SU-DHL-6 (cell line): ENCODE results near the gene PRDM15.

Experiments
- H2AFZ ChIP-seq: fragments of 200-600 bp; sonication (generic); 2 replicates; pipeline ENCODE4 v1.6.1; 2014; ENCODE audit warnings: low read depth, mild to moderate bottlenecking, moderate library complexity, mixed read lengths, antibody characterized with exemption, low read length; ENCODE audit not compliant: severe bottlenecking
- H3F3A ChIP-seq: fragments of 200-600 bp; shearing (Covaris generic); 2 replicates; pipeline ENCODE4 v1.6.0; 2016; ENCODE audit warnings: antibody characterized with exemption, mild to moderate bottlenecking; ENCODE audit not compliant: insufficient read depth
- H3K27ac ChIP-seq: fragments of 200-600 bp; sonication (generic); 2 replicates; pipeline ENCODE4 v1.5.1; 2016; ENCODE audit warnings: low read depth, mild to moderate bottlenecking, low read length, moderate library complexity, mixed read lengths
- H3K27me3 ChIP-seq: fragments of 200-600 bp; sonication (generic), shearing (Covaris generic); 2 replicates; pipeline ENCODE4 v1.6.0; 2014; ENCODE audit warnings: mild to moderate bottlenecking, low read length
- H3K36me3 ChIP-seq: fragments of 200-600 bp; sonication (generic); 2 replicates; pipeline ENCODE4 v1.6.1; 2014; ENCODE audit warnings: mild to moderate bottlenecking, low read length, mixed read lengths
- H3K4me2 ChIP-seq: fragments of 300-600, 200-600 bp; shearing (Covaris generic), sonication (generic); 2 replicates; pipeline ENCODE4 v1.6.0; 2014; ENCODE audit warnings: low read length, low read depth, mild to moderate bottlenecking; ENCODE audit not compliant: poor library complexity, severe bottlenecking
- H3K4me3 ChIP-seq: fragments of 200-600 bp; sonication (generic); 2 replicates; pipeline ENCODE4 v1.5.1; 2014; ENCODE audit warnings: antibody characterized with exemption, low read length, mild to moderate bottlenecking, mixed read lengths; ENCODE audit not compliant: insufficient read depth, poor library complexity, severe bottlenecking
- H3K79me2 ChIP-seq: fragments of 200-600 bp; sonication (generic); 2 replicates; pipeline ENCODE4 v1.6.1; 2014; ENCODE audit warnings: mild to moderate bottlenecking, low read length, moderate library complexity; ENCODE audit not compliant: insufficient read depth
- H3K9ac ChIP-seq: fragments of 200-600 bp; sonication (generic); 2 replicates; pipeline ENCODE4 v1.7.0; 2014; ENCODE audit warnings: mild to moderate bottlenecking, low read length
- H3K9me2 ChIP-seq: fragments of 200-600 bp; sonication (generic); replicated peaks from 2 replicates; pipeline ENCODE4 v1.6.1; 2014; ENCODE audit warnings: low read length; ENCODE audit not compliant: insufficient read depth
- H3K9me3 ChIP-seq: fragments of 200-600 bp; sonication (generic); 2 replicates; pipeline ENCODE4 v1.6.1; 2014; ENCODE audit warnings: low read length, mixed read lengths; ENCODE audit not compliant: insufficient read depth
- H4K20me1 ChIP-seq: fragments of 200-600 bp; sonication (generic); 2 replicates; pipeline ENCODE4 v1.6.1; 2014; ENCODE audit warnings: low read depth, mild to moderate bottlenecking, antibody characterized with exemption, low read length, moderate library complexity, mixed read lengths
- CTCF ChIP-seq: fragments of 200-600 bp; sonication (generic); IDR thresholded peaks from one replicate; pipeline ENCODE4 v1.5.1; 2017; ENCODE audit warnings: antibody characterized with exemption, mild to moderate bottlenecking, low read length, moderate library complexity; ENCODE audit not compliant: insufficient read depth, poor library complexity, severe bottlenecking
- EZH2phosphoT487 ChIP-seq: fragments of 200-600 bp; sonication (generic), shearing (Covaris generic); conservative IDR thresholded peaks from 2 replicates; pipeline ENCODE4 v1.6.1; 2018; ENCODE audit warnings: mild to moderate bottlenecking, antibody characterized with exemption, low read length, moderate library complexity, mixed read lengths

The PRDM15 gene

DNA sequence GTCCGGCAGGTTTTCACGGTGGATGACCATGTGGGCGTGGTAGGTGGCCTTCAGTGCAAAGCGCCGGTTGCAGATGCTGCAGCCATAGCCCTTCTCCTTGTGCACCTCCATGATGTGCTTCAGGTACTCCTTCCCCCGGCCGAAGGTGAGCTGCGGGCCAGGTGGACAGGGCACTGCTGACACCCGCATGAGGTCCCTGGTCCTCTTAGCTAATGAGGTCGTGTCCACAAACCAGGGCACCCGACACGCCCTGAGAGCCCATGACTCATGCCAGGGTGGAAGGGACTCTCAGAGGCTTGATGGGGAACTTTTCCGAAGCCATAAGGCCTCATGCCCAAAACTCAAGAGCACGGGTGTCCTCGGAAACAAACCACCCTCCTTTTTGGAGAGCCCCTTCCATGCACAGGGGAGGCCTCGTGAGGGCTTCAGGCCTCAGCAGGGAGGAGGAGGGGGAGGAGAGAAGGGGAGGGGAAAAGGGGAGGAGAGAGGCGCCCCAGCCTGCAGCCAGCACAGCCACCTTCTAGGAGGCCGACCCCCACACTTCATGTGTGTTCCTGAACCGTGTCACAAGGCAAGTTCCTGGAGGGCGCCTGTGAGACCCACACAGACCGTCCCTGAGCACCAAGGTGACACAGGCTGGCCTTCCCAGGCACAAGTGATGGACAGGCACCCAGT is 57.9 kb downstream of the PRDM15 start:
- H3K9ac ChIP-seq: no peak overlapping the region
- H3K4me3 ChIP-seq: no peak overlapping the region
- no peaks in the 10 kb centered on the region for H3K9me3 ChIP-seq
- H3K4me2 ChIP-seq: no peak overlapping the region
- no peak overlapping the region for H2AFZ ChIP-seq
- H4K20me1 ChIP-seq: no peaks in the 10 kb centered on the region
- no peaks in the 10 kb centered on the region for H3K27me3 ChIP-seq
- no peak overlapping the region for H3K27ac ChIP-seq
- peaks cover 12% of the 10 kb centered on the region for H3F3A ChIP-seq
- no peaks in the 10 kb centered on the region for H3K9me2 ChIP-seq
- no peak for TF ChIP-seq CTCF
- no peak for TF ChIP-seq EZH2phosphoT487
- peaks cover 14% of the 10 kb centered on the region for H3K36me3 ChIP-seq
- peaks cover 8% of the 10 kb centered on the region; the same call in 1 of the 2 replicates for H3K79me2 ChIP-seq

DNA sequence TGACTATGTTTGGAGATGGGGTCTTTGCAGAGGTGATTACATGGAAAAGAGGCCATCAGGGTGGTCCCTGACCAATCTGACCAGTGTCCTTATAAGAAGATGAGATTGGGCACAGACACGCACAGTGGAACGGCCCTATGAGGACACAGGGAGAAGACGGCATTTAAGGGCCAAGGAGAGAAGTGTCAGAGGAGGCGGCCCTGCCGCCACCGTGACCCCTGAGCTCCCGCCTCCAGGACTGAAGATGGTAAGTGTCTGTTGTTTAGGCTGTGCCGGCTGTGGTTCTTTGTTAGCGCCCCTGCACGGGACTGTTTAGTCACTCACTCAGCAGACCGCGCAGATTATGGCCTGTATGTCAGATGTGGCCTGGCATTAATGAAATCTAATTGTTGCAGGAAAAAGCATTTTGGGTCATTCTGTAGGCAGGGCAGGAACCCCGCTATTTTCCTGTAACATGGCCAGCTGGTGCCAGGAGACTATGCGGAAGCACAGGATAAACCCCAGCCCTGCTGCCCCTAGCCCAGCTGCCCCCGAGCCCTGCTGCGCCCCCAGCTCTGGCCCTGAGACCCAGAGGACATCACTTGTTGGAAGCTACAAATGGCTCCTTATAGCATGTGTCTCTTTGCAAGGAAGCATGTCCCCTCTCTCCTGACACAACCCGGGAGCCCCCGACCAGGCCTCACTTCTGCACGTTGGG is 58.6 kb downstream of the PRDM15 start:
- no peaks in the 10 kb centered on the region for H3K9me3 ChIP-seq
- no peaks in the 10 kb centered on the region for H4K20me1 ChIP-seq
- H3K9me2 ChIP-seq: no peaks in the 10 kb centered on the region
- peaks cover 12% of the 10 kb centered on the region for H3K36me3 ChIP-seq
- no peak overlapping the region for H3K27ac ChIP-seq
- H3K79me2 ChIP-seq: peaks cover 10% of the 10 kb centered on the region; the same call in 1 of the 2 replicates
- H3K9ac ChIP-seq: no peak overlapping the region
- H3K27me3 ChIP-seq: no peaks in the 10 kb centered on the region
- H3K4me2 ChIP-seq: no peak overlapping the region
- no peak overlapping the region for H2AFZ ChIP-seq
- peaks cover 12% of the 10 kb centered on the region for H3F3A ChIP-seq
- TF ChIP-seq EZH2phosphoT487 (no peak), CTCF (no peak)
- no peak overlapping the region for H3K4me3 ChIP-seq

- Histone ChIP-seq H4K20me1 (no peaks in the 10 kb centered on the region), H3K27me3 (no peaks in the 10 kb centered on the region), H3K79me2 (peaks cover 12% of the 10 kb centered on the region; the same call in 1 of the 2 replicates), H3K27ac (no peak overlapping the region), H3K4me2 (no peak overlapping the region), H2AFZ (no peak overlapping the region), H3F3A (peaks cover 12% of the 10 kb centered on the region), H3K4me3 (no peak overlapping the region), H3K9me2 (no peaks in the 10 kb centered on the region), H3K9me3 (no peaks in the 10 kb centered on the region), H3K9ac (no peak overlapping the region), H3K36me3 (peaks cover 15% of the 10 kb centered on the region)
- TF ChIP-seq CTCF (no peak), EZH2phosphoT487 (no peak)
These were observed 59.3 kb downstream of the PRDM15 start for GRCh38 chr21:41819856-41820281.
